MCF 10A (cell line): ENCODE measurements around the gene CRB2. TPM values are rescaled to one million over a fixed set of nuclear protein-coding genes. Genes with fewer than 3 reads are reported as not detected.

Experiments used
- BruUV-seq: library from RNA; stranded (reverse); fragments of 400-500 nt; replicated peaks from 2 replicates; lab custom pipeline; 2021; lab: Mats Ljungman, UMichigan
- CTCF ChIA-PET: fragments of 300-600 bp; sonication (Branson Sonifier 250); formaldehyde crosslinking; extraction: SDS; loops from one replicate; lab custom pipeline; 2021; ENCODE audit warnings: antibody characterized with exemption, inconsistent platforms; lab: Yijun Ruan, JAX
- POLR2A ChIA-PET: fragments of 300-600, 350-650 bp; sonication (Branson Sonifier 250); formaldehyde crosslinking; extraction: SDS; loops from one replicate; lab custom pipeline; 2020; ENCODE audit warnings: antibody characterized with exemption, inconsistent platforms; lab: Yijun Ruan, JAX
- DNase-seq: peaks from one replicate; pipeline ENCODE4 v3.0.0-alpha.2; 2018; ENCODE audit not compliant: unreplicated experiment
- H3K27ac Mint-ChIP-seq: one replicate; pipeline ENCODE4 v1.8.0; 2022; ENCODE audit warnings: mild to moderate bottlenecking, low read depth, mixed read lengths; ENCODE audit not compliant: unreplicated experiment
- H3K27me3 Mint-ChIP-seq: one replicate; pipeline ENCODE4 v1.8.0; 2022; ENCODE audit warnings: mixed read lengths; ENCODE audit not compliant: insufficient read depth, unreplicated experiment
- H3K36me3 Mint-ChIP-seq: one replicate; pipeline ENCODE4 v1.8.0; 2022; ENCODE audit warnings: mild to moderate bottlenecking, moderate library complexity, mixed read lengths; ENCODE audit not compliant: insufficient read depth, unreplicated experiment
- H3K4me1 Mint-ChIP-seq: one replicate; pipeline ENCODE4 v1.8.0; 2022; ENCODE audit warnings: mixed read lengths; ENCODE audit not compliant: insufficient read depth, unreplicated experiment
- H3K4me3 Mint-ChIP-seq: one replicate; pipeline ENCODE4 v1.8.0; 2022; ENCODE audit warnings: mild to moderate bottlenecking, moderate library complexity, mixed read lengths; ENCODE audit not compliant: unreplicated experiment
- H3K9me3 Mint-ChIP-seq: one replicate; pipeline ENCODE4 v1.8.0; 2022; ENCODE audit warnings: mixed read lengths; ENCODE audit not compliant: unreplicated experiment
- CTCF ChIP-seq: fragments of 200-600 bp; IDR thresholded peaks from one replicate; pipeline ENCODE4 v1.8.0; 2022; ENCODE audit warnings: antibody characterized with exemption, mild to moderate bottlenecking; ENCODE audit not compliant: unreplicated experiment
- intact Hi-C: fragments of 100-400 bp; cut with micrococcal nuclease; formaldehyde crosslinking; loops from 2 replicates; pipeline ENCODE4 v1.14.1; 2022
- total RNA-seq: library from RNA; stranded (reverse); gene quantifications from 2 replicates; pipeline ENCODE4 v1.2.3, GENCODE V29; 2022

The CRB2 gene
- total RNA-seq, 1 experiment from 2014 or later = not detected

- ChIA-PET CTCF (interaction anchor here (0.6 to 3.8 kb wide), 20 partner anchors 9 to 947 kb away, joined by 3 to 88 read pairs (median 4); no protein-coding TSS in a partner anchor), POLR2A (no interaction called here)
- no peak for TF ChIP-seq CTCF
- no TSS peak for BruUV-seq
- peaks cover 9% of the 10 kb centered on the region for H3K4me1 Mint-ChIP-seq
- DNase-seq = no peak
- no peak overlapping the region for H3K27ac Mint-ChIP-seq
- H3K4me3 Mint-ChIP-seq = no peak overlapping the region
- intact Hi-C loops = no loop called here
- no peaks in the 10 kb centered on the region for H3K36me3 Mint-ChIP-seq
- no peaks in the 10 kb centered on the region for H3K9me3 Mint-ChIP-seq
- peaks cover 29% of the 10 kb centered on the region for H3K27me3 Mint-ChIP-seq
Observed at GRCh38 chr9:123348317-123348992, 7.5 kb upstream of the CRB2 start.

- H3K27me3 Mint-ChIP-seq = peaks cover 34% of the 10 kb centered on the region
- intact Hi-C loops = no loop called here
- ChIA-PET CTCF (interaction anchor here (0.6 to 3.8 kb wide), 21 partner anchors 10 to 271 kb away, joined by 3 to 88 read pairs (median 5); no protein-coding TSS in a partner anchor), POLR2A (no interaction called here)
- TF ChIP-seq CTCF = no peak
- H3K9me3 Mint-ChIP-seq = no peaks in the 10 kb centered on the region
- peaks cover 9% of the 10 kb centered on the region for H3K4me1 Mint-ChIP-seq
- no peak for DNase-seq
- no TSS peak for BruUV-seq
- H3K4me3 Mint-ChIP-seq = no peak overlapping the region
- H3K27ac Mint-ChIP-seq = no peak overlapping the region
- no peaks in the 10 kb centered on the region for H3K36me3 Mint-ChIP-seq
Observed at GRCh38 chr9:123349033-123349432, 7.0 kb upstream of the CRB2 start.

- Mint-ChIP-seq H3K4me1 (peaks cover 9% of the 10 kb centered on the region), H3K4me3 (no peak overlapping the region), H3K9me3 (no peaks in the 10 kb centered on the region), H3K27ac (no peak overlapping the region), H3K27me3 (peaks cover 43% of the 10 kb centered on the region), H3K36me3 (no peaks in the 10 kb centered on the region)
- DNase-seq = peak; percentile 65
- ChIA-PET POLR2A (interaction anchor here (0.6 kb wide), 1 partner anchor 583 kb away, joined by 3 read pairs; no protein-coding TSS in a partner anchor), CTCF (interaction anchor here (0.5 to 3.8 kb wide), 55 partner anchors 8 to 1777 kb away, joined by 3 to 88 read pairs (median 4); no protein-coding TSS in a partner anchor)
- intact Hi-C loops = loop anchor here (1.0 to 5.0 kb wide), 4 partner anchors 248 to 885 kb away; no protein-coding TSS in a partner anchor
- peak; percentile 95 for TF ChIP-seq CTCF
- BruUV-seq = no TSS peak
Observed at GRCh38 chr9:123349691-123350480, 6.1 kb upstream of the CRB2 start.
